Peyer's patch (tissue), 4 donors: ENCODE results near the gene TRIB2.

ENCODE experiments used
- CTCF ChIP-seq, 6 experiments: fragments of 450-650 bp in 4 of 6; fragments of 200-600 bp in 2 of 6; sonication (generic) in 1 of 6; IDR thresholded peaks; one replicate each; pipeline ENCODE4 v1.5.1; 2017 to 2019; ENCODE audit warnings: antibody characterized with exemption in 6 of 6, mild to moderate bottlenecking in 3 of 6, moderate library complexity in 1 of 6
- POLR2A ChIP-seq, 2 donors: fragments of 450-650 bp; IDR thresholded peaks; one replicate each; pipeline ENCODE4 v1.5.1; 2017; ENCODE audit warnings: antibody characterized with exemption in 2 of 2, mild to moderate bottlenecking in 2 of 2, moderate library complexity in 2 of 2

- TF ChIP-seq CTCF (IDR thresholded peaks at IDR 0.05) (no peak), POLR2A (IDR thresholded peaks at IDR 0.05) (no peak)
Measured at GRCh38 chr2:12778811-12779579, 62.3 kb downstream of the TRIB2 start.
